ENCODE data around the gene MCHR2.
A peak's percentile ranks its signal among the peaks of the same experiment; 100 is the strongest.

MCHR2 gene

DNA sequence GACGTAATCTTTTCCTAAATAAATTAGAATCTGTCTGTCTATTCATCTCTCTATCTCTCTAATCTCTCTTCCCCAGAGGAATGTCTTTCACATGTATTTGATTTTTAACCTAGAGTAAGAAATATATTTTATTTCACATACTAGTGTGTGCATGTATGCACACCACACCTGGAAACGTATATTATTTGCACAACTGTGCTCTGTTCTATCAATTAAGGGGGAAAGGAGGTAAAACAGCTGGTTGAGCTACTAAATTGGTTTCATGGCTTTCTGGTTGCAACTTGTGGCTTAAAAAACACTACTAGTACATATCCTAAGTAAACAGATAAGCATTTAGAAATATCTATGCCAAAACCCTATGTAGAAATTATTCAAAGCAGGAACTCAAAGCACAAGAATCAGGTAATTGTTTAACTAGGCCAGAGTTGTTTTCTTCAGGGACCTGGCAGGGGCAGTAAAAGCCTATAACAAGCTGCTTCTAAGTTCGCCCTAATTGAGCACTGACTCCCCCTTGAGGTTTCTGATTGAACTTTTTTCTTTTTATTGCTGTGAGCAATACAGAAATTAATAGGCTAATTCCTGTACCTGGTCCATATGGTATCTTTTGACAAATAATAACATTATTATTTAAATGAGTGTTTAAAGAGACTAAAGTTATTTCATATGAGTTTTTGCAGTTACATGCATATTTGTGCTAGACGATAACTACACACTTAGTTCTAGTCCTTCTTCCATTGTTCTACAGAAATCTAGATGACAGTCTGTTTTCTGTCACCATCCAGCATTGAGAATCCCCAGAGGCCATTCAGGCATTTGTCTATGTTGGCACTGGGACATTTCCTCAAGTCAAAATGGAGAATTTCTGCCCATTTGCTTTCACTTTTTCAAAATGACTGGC, 88.6 kb downstream of the MCHR2 start:
- H3K4me3 ChIP-seq (ENCODE audit: low read length) = no peak overlapping the region
- TF ChIP-seq, protein P1, sequence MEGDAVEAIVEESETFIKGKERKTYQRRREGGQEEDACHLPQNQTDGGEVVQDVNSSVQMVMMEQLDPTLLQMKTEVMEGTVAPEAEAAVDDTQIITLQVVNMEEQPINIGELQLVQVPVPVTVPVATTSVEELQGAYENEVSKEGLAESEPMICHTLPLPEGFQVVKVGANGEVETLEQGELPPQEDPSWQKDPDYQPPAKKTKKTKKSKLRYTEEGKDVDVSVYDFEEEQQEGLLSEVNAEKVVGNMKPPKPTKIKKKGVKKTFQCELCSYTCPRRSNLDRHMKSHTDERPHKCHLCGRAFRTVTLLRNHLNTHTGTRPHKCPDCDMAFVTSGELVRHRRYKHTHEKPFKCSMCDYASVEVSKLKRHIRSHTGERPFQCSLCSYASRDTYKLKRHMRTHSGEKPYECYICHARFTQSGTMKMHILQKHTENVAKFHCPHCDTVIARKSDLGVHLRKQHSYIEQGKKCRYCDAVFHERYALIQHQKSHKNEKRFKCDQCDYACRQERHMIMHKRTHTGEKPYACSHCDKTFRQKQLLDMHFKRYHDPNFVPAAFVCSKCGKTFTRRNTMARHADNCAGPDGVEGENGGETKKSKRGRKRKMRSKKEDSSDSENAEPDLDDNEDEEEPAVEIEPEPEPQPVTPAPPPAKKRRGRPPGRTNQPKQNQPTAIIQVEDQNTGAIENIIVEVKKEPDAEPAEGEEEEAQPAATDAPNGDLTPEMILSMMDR (conservative IDR thresholded peaks at IDR 0.05; ENCODE audit: low read depth, low read length) = peak; percentile 78
- peak; percentile 24 for DNase-seq (ENCODE audit: low read depth)

DNA sequence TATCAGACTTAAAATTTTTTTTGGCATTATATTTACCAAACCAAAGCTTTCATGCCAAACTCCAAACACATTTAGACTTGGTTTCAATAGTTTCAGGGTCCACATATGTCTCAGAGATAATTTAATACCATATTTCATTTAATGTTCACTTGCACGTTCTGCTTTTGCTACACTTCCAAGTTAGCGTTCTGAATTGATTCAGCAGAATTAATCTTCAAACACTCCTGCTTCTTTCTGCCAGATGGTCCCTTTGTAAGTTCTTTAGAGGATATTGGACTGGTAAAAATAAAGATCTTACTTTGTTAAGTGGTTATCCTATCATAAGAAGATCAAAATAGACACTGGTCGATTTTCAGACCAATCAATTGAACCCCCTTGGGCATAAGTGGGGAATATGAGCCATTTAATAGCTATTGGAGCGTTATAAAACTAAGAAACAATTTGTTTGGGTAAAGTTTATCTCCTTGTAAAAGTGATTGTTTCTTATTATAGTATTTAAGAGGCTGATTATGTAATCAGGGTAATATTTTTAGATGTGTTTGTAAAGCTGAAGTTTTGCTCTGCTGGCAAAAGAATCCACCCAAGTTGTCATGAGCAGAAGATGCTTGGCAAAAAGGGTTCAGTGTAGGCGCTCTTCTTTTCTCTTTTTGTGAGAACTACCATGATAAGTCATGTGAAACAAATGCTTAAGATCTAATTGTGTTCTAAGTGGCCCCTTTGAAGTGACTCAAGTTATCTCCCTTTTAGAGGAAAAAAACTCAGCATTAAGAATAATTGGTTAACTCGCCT, 92.2 kb downstream of the MCHR2 start:
- no peak overlapping the region for H3K4me3 ChIP-seq (ENCODE audit: low read length)
- DNase-seq (ENCODE audit: low read depth) = no peak
- TF ChIP-seq, protein P1 (conservative IDR thresholded peaks at IDR 0.05; ENCODE audit: low read depth, low read length) = no peak

DNA sequence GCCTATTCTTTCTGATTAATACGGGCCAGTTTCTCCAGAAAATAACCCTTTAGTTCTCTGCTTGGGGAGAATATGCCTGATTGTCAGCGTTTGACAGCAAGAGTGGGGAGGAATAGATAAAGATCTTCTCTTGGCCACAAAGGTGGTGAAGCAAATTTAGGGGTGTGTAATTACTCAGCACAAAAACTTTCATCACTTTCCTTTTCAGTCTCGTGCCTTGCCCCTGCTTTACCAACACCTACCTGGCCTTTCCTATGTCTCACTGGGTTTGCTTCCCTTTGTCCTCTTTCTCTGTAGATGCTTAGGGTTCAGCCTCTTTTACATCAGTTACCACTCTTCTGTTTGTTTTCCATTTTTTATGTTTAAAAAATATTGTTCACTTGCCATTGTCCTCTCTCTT, 99.2 kb downstream of the MCHR2 start:
- TF ChIP-seq, protein P1 (conservative IDR thresholded peaks at IDR 0.05; ENCODE audit: low read depth, low read length) = no peak
- no peak overlapping the region for H3K4me3 ChIP-seq (ENCODE audit: low read length)
- DNase-seq (ENCODE audit: low read depth) = no peak

DNA sequence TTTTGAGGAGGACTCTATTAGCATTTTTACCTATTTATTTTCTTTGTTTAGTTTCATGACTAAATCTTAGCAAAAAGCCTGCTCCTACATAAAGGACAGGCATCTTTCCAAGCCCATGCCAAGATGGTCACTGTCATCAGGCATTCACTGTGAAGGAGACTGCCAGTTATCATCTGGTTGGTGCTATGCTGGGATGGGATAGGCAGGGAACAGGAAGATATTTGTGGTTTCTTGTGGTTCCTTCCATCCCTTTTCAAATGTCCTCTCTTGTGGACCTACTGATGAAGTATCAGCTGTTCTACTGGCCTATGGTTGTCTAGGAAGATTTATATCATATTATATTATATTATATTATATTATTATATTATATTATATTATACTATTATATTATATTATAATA, 107.0 kb downstream of the MCHR2 start:
- no peak for DNase-seq (ENCODE audit: low read depth)
- TF ChIP-seq, protein P1 (conservative IDR thresholded peaks at IDR 0.05; ENCODE audit: low read depth, low read length) = no peak
- H3K4me3 ChIP-seq (ENCODE audit: low read length) = no peak overlapping the region

DNA sequence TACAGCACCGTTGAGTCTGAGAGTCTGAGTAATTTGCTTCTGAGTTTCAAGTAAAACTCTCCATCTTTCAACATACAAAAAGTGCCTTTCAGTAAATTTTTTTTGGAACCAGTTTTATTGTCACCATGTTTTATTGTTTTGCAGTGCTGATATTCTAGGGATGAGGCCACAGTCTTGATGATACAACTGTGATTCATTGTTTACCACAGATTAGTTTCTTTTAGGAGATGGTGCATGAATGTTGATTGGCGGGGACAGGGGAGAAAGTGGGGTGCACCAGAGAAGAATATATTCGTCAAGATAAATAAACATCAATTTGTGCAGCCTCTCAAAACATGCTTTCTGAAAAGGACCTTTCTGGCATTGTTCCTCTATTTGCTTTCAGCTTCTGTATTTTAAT, 109.0 kb downstream of the MCHR2 start:
- TF ChIP-seq, protein P1 (conservative IDR thresholded peaks at IDR 0.05; ENCODE audit: low read depth, low read length) = no peak
- no peak for DNase-seq (ENCODE audit: low read depth)
- no peak overlapping the region for H3K4me3 ChIP-seq (ENCODE audit: low read length)

DNA sequence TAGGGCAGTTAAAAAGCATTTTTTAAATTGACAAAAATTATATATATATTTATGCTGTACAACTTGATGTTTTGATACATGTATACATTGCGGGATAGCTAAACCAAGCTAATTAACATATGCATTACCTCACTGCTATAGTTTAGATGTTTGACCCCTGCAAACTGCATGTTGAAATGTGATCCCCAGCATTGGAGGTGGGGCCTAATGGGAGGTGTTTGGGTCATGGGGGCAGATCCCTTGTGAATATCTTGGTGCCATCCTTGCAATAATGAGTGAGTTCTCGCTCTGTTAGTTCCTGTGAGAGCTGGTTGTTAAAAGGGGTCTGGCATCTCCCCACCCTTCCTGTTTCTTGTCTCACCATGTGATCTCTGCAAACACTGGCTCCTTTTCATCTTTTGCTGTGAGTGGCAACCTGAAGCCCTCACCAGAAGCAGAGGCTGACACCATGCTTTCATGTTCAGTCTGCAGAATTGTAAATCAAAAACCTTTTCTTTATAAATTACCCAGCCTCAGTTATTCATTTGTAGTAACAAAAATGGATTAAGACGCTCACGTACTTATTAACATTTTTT, 111.8 kb downstream of the MCHR2 start:
- TF ChIP-seq, protein P1 (conservative IDR thresholded peaks at IDR 0.05; ENCODE audit: low read depth, low read length) = no peak
- no peak overlapping the region for H3K4me3 ChIP-seq (ENCODE audit: low read length)
- no peak for DNase-seq (ENCODE audit: low read depth)

All from retinal pigment epithelial cell (primary cell).